Heart right ventricle (tissue), 16 donors: ENCODE data around the gene KCNE4. TPM values are rescaled to one million over a fixed set of nuclear protein-coding genes. Genes with fewer than 3 reads are reported as not detected.

Experiments used
- ATAC-seq, 8 donors: fragments of 200-7000 bp; cut with Tn5 transposase; one replicate each; pipeline ENCODE4 v1.9.1; 2020; ENCODE audit warnings: mild to moderate bottlenecking in 8 of 8, moderate library complexity in 8 of 8, moderate number of reproducible peaks in 1 of 8
- DNase-seq, 2 donors: peaks; one replicate each; pipeline ENCODE4 v3.0.0-alpha.2; 2020
- H3K27ac ChIP-seq, 10 donors: fragments of 200-600 bp; sonication (generic) in 2 of 10; one replicate each; pipeline versions ENCODE4 v1.5.0 to v1.8.0; 2020 to 2022; ENCODE audit warnings: mild to moderate bottlenecking in 3 of 10
- H3K27me3 ChIP-seq, 7 donors: fragments of 200-600 bp; one replicate each; pipeline ENCODE4 v1.8.0; 2021 to 2022; ENCODE audit warnings: mild to moderate bottlenecking in 2 of 7
- H3K36me3 ChIP-seq, 9 donors: fragments of 200-600 bp; sonication (generic) in 1 of 9; one replicate each; pipeline versions ENCODE4 v1.5.0 to v1.8.0; 2020 to 2022; ENCODE audit warnings: mild to moderate bottlenecking in 2 of 9
- H3K4me1 ChIP-seq, 9 donors: fragments of 200-600 bp; sonication (generic) in 1 of 9; one replicate each; pipeline versions ENCODE4 v1.5.0 to v1.8.0; 2020 to 2022; ENCODE audit warnings: mild to moderate bottlenecking in 4 of 9
- H3K4me3 ChIP-seq, 10 donors: fragments of 200-600 bp; sonication (generic) in 2 of 10; one replicate each; pipeline versions ENCODE4 v1.5.0 to v1.8.0; 2020 to 2022; ENCODE audit warnings: mild to moderate bottlenecking in 7 of 10, moderate library complexity in 2 of 10
- H3K9me3 ChIP-seq, 11 donors: fragments of 200-600 bp in 10 of 11; sonication (generic) in 2 of 11; one replicate each; pipeline versions ENCODE4 v1.5.0 to v1.8.0; 2013 to 2022; ENCODE audit warnings: mild to moderate bottlenecking in 2 of 11, control low read depth in 1 of 11, moderate library complexity in 1 of 11
- CTCF ChIP-seq, 9 donors: fragments of 200-600 bp; sonication (generic) in 2 of 9; IDR thresholded peaks; one replicate each; pipeline versions ENCODE4 v1.5.0 to v1.8.0; 2021 to 2022; ENCODE audit warnings: antibody characterized with exemption in 9 of 9, mild to moderate bottlenecking in 5 of 9, moderate library complexity in 1 of 9
- WGBS, 2 donors: extraction: QIAGEN DNeasy Blood & Tissue Kit; methylation state at CpG; one replicate each; pipeline ENCODE4 v1.1.7; 2013; ENCODE audit warnings: inconsistent platforms in 1 of 2; 5-methylcytosine and 5-hydroxymethylcytosine counted together
- intact Hi-C, 10 donors: fragments of 100-400 bp; cut with DNase I; formaldehyde crosslinking; loops; one replicate each; pipeline versions ENCODE4 v1.11.1 to v1.14.2; 2022
- polyA plus RNA-seq, 2 donors: library from polyadenylated mRNA; stranded (reverse); fragments of 200-250 nt; gene quantifications; one replicate each; pipeline ENCODE4 v1.2.3, GENCODE V29; 2013
- total RNA-seq, 10 donors: library from RNA; stranded (reverse); fragmentation: NEBNext Ultra II Directional in 3 of 10; extraction: Animal tissue kit (Norgen Biotek cat#: 25700) in 3 of 10; gene quantifications; one replicate each; pipeline versions ENCODE4 v1.2.1 to v1.2.4, GENCODE V29; 2021 to 2023
- donor health status: Arrhythmogenic right ventricular cardiomyopathy.
- donor health status: ischemic (EF 13 %, LVEDD 7.1; RV severe dilation, severe dysfunction).
- donor health status: healthy with polysubstance abuse.
- donor health status: DM: no; HTN: yes; CAD: no.
- donor health status: DM: no; HTN: no; CAD: no.
- donor health status: ischemic (EF 25% LVEDD 6.9; RV normal size, moderate dysfunction).
- donor health status: ischemic (EF 25% LVEDD 5.7; RV mildly dilated, moderate dysfunction).
- donor health status: healthy.
- donor health status: DM: yes; HTN: yes; CAD: no.
- donor health status: Ischemic cardiomyopathy.
- donor health status: ischemic (EF 35%, LVEDD 5.7; RV mildly dilated, moderate dysfunction).
- donor health status: nonischemic (EF 11% LVEDD 7.7; RV severe dilation, severe dysfunction).
- donor health status: DM: yes; HTN: yes; CAD: no.
- donor health status: PGD.
- donor health status: ischemic (EF 29% LVEDD 5.4; RV normal size, mild dysfunction).
- donor health status: nonischemic (EF 23%, LVEDD 6.1; RV moderate dilation, normal function).

The KCNE4 gene
- total and polyA plus RNA-seq, 12 donors, result 0.28 to 5.2 (median 1.4) TPM

- no peak for TF ChIP-seq CTCF (IDR thresholded peaks at IDR 0.05)
- H3K4me3 ChIP-seq, result peak overlapping the region; percentile 16 to 61 (median 54)
- peak overlapping the region; percentile 64 to 88 (median 81) for H3K27ac ChIP-seq
- DNase-seq (peak in 1 of 2 donors; percentile 18), ATAC-seq (peak in 4 of 8 donors; percentile 5 to 42 (median 7))
- no peaks in the 10 kb centered on the region for H3K36me3 ChIP-seq
- H3K27me3 ChIP-seq, result no peaks in the 10 kb centered on the region
- WGBS, 2 donors, result 68 to 74% methylated on average over 42 of the region's 42 CpGs
- H3K4me1 ChIP-seq, result peaks cover 4 to 47% (median 14%) of the 10 kb centered on the region in 9 donors
- no peaks in the 10 kb centered on the region for H3K9me3 ChIP-seq
- intact Hi-C loops, result loop anchor here in 3 of 10 donors (2.0 to 5.0 kb wide), 2 partner anchors 60 to 61 kb away; no protein-coding TSS in a partner anchor
Observed at GRCh38 chr2:223052548-223053483, 826 bp downstream of the KCNE4 start.

- no peaks in the 10 kb centered on the region for H3K36me3 ChIP-seq
- H3K27ac ChIP-seq, result peak overlapping the region; percentile 64 to 88 (median 81)
- peaks cover 4 to 45% (median 13%) of the 10 kb centered on the region in 9 donors for H3K4me1 ChIP-seq
- no peak for DNase-seq
- intact Hi-C loops, result loop anchor here in 3 of 10 donors (2.0 to 5.0 kb wide), 3 partner anchors 39 to 61 kb away; no protein-coding TSS in a partner anchor
- no peak for TF ChIP-seq CTCF (IDR thresholded peaks at IDR 0.05)
- no peaks in the 10 kb centered on the region for H3K27me3 ChIP-seq
- peak overlapping the region in 9 of 10 donors; percentile 39 to 61 (median 54) for H3K4me3 ChIP-seq
- no peak for ATAC-seq
- H3K9me3 ChIP-seq, result no peaks in the 10 kb centered on the region
- WGBS, 2 donors, result 73 to 74% methylated on average over 14 of the region's 14 CpGs
Observed at GRCh38 chr2:223053484-223054192, 1.6 kb downstream of the KCNE4 start.

GRCh38 chr2:223054193-223054781 lies 2.3 kb downstream of the KCNE4 start:
- 37 to 45% methylated on average over 11 of the region's 11 CpGs for WGBS, 2 donors
- Histone ChIP-seq H3K27ac (peak overlapping the region; percentile 64 to 88 (median 81)), H3K9me3 (no peaks in the 10 kb centered on the region), H3K27me3 (no peaks in the 10 kb centered on the region), H3K4me3 (peak overlapping the region in 9 of 10 donors; percentile 39 to 61 (median 54)), H3K36me3 (no peaks in the 10 kb centered on the region), H3K4me1 (peaks cover 4 to 45% (median 14%) of the 10 kb centered on the region in 9 donors)
- intact Hi-C loops, result loop anchor here in 3 of 10 donors (2.0 to 5.0 kb wide), 2 partner anchors 39 to 62 kb away; no protein-coding TSS in a partner anchor
- DNase-seq (peak; percentile 66 to 76), ATAC-seq (peak; percentile 38 to 77 (median 56))
- no peak for TF ChIP-seq CTCF (IDR thresholded peaks at IDR 0.05)
